Endothelial cell of umbilical vein (primary cell): ENCODE results near the gene ZFP90. TPM values are rescaled to one million over a fixed set of nuclear protein-coding genes. Genes with fewer than 3 reads are reported as not detected.

Experiments used
- BruUV-seq: library from RNA; stranded (reverse); fragments of 400-500 nt; replicated peaks from 2 replicates; lab custom pipeline; 2021; lab: Mats Ljungman, UMichigan
- CTCF ChIA-PET: fragments of 300-600, 350-600 bp; sonication (Branson Sonifier 250); formaldehyde crosslinking; loops from one replicate; lab custom pipeline; 2021; ENCODE audit warnings: antibody characterized with exemption, inconsistent platforms; lab: Charles Lee
- POLR2A ChIA-PET: fragments of 300-600, 350-600 bp; sonication (Branson Sonifier 250); formaldehyde crosslinking; loops from one replicate; lab custom pipeline; 2021; ENCODE audit warnings: antibody characterized with exemption, inconsistent platforms; lab: Charles Lee
- DNase-seq: peaks from one replicate; pipeline ENCODE4 v3.0.0-alpha.2; 2011; ENCODE audit warnings: low read depth, low spot score
- FAIRE-seq: peaks from 2 replicates; lab custom pipeline; 2011; peaks lifted over from hg19 to GRCh38; lab: Jason Lieb, UNC
- H2AFZ ChIP-seq: 2 replicates; pipeline ENCODE4 v1.6.0; 2012; ENCODE audit warnings: low read depth, low read length, control low read depth, inconsistent platforms
- H3K27ac ChIP-seq: 2 replicates; pipeline ENCODE4 v1.5.1; 2011; ENCODE audit warnings: low read depth, mild to moderate bottlenecking, control low read depth, low read length, moderate library complexity; ENCODE audit not compliant: insufficient read depth
- H3K27me3 ChIP-seq, 2 experiments: 2 replicates each; pipeline versions ENCODE4 v1.6.0 to v1.6.1; 2011; ENCODE audit warnings: low read length in 2 of 2, mixed read lengths in 1 of 2; ENCODE audit not compliant: control insufficient read depth in 2 of 2, insufficient read depth in 2 of 2
- H3K36me3 ChIP-seq, 2 experiments: 2 replicates in 1 of 2; 3 replicates in 1 of 2; pipeline ENCODE4 v1.5.1; 2011; ENCODE audit warnings: low read length in 2 of 2, mild to moderate bottlenecking in 1 of 2, moderate library complexity in 1 of 2; ENCODE audit not compliant: control insufficient read depth in 2 of 2, insufficient read depth in 2 of 2; ENCODE audit errors: extremely low read depth in 1 of 2
- H3K4me1 ChIP-seq: 3 replicates; pipeline ENCODE4 v1.5.1; 2011; ENCODE audit warnings: mild to moderate bottlenecking, low read length; ENCODE audit not compliant: control insufficient read depth, insufficient read depth; ENCODE audit errors: extremely low read depth
- H3K4me2 ChIP-seq: 2 replicates; pipeline ENCODE4 v1.6.1; 2011; ENCODE audit warnings: low read length, control low read depth, mixed read lengths; ENCODE audit not compliant: insufficient read depth
- H3K4me3 ChIP-seq, 3 experiments: fragments of 200-600 bp in 1 of 3; sonication (generic), shearing (Covaris generic) in 1 of 3; replicated peaks in 1 of 3; 2 replicates each; pipeline ENCODE4 v1.5.1; 2011 to 2016; ENCODE audit warnings: control low read depth in 3 of 3, low read length in 3 of 3, mild to moderate bottlenecking in 2 of 3, inconsistent platforms in 1 of 3, low read depth in 1 of 3, moderate library complexity in 1 of 3; ENCODE audit not compliant: insufficient read depth in 1 of 3
- H3K79me2 ChIP-seq: 2 replicates; pipeline ENCODE4 v1.6.0; 2012; ENCODE audit warnings: low read length, inconsistent platforms; ENCODE audit not compliant: control insufficient read depth, insufficient read depth
- H3K9ac ChIP-seq: replicated peaks from 2 replicates; pipeline ENCODE3; 2011; ENCODE audit warnings: low read length, control low read depth; ENCODE audit not compliant: insufficient read depth; ENCODE audit errors: extremely low read depth
- H3K9me1 ChIP-seq: replicated peaks from 3 replicates; pipeline ENCODE4 v1.6.0; 2011; ENCODE audit warnings: mild to moderate bottlenecking, low read length; ENCODE audit not compliant: control insufficient read depth, insufficient read depth; ENCODE audit errors: extremely low read depth
- H3K9me3 ChIP-seq: replicated peaks from 2 replicates; pipeline ENCODE4 v1.5.1; 2012; ENCODE audit warnings: low read length, inconsistent platforms; ENCODE audit not compliant: control insufficient read depth, insufficient read depth
- H4K20me1 ChIP-seq: replicated peaks from 2 replicates; pipeline ENCODE3; 2011; ENCODE audit warnings: mild to moderate bottlenecking, low read length; ENCODE audit not compliant: control insufficient read depth, insufficient read depth; ENCODE audit errors: extremely low read depth
- EZH2 ChIP-seq: IDR thresholded peaks from 2 replicates; pipeline ENCODE4 v1.6.1; 2012; ENCODE audit warnings: borderline replicate concordance, low read depth, mild to moderate bottlenecking, moderate library complexity, low read length, inconsistent platforms; ENCODE audit not compliant: severe bottlenecking
- FOS ChIP-seq: IDR thresholded peaks from 2 replicates; pipeline ENCODE4 v1.6.1; 2011; ENCODE audit warnings: mild to moderate bottlenecking, low read length, moderate library complexity, borderline replicate concordance; ENCODE audit not compliant: insufficient read depth
- GATA2 ChIP-seq: IDR thresholded peaks from 2 replicates; pipeline ENCODE4 v1.7.0; 2011; ENCODE audit warnings: low read depth, mild to moderate bottlenecking, moderate library complexity, mixed read lengths, low read length; ENCODE audit not compliant: insufficient read length, insufficient read depth
- JUN ChIP-seq: IDR thresholded peaks from 2 replicates; pipeline ENCODE4 v1.6.1; 2011; ENCODE audit warnings: borderline replicate concordance, low read depth; ENCODE audit not compliant: insufficient read length, insufficient read depth
- MYC ChIP-seq: IDR thresholded peaks from one replicate; pipeline ENCODE4 v1.6.1; 2011; ENCODE audit warnings: mild to moderate bottlenecking, low read depth, low read length
- POLR2A ChIP-seq: IDR thresholded peaks from 2 replicates; pipeline ENCODE4 v1.6.1; 2012; ENCODE audit warnings: low read depth, mild to moderate bottlenecking, control low read depth, low read length
- POLR2AphosphoS5 ChIP-seq: IDR thresholded peaks from 2 replicates; pipeline ENCODE4 v1.6.1; 2012; ENCODE audit warnings: low read depth, mild to moderate bottlenecking, control low read depth, low read length, moderate library complexity; ENCODE audit not compliant: insufficient read depth
- dilution Hi-C: fragments of 300-500 bp; cut with MboI; formaldehyde crosslinking; loops from one replicate; pipeline ENCODE4 v1.15.0; 2019; ENCODE audit warnings: low sequenced_read_pairs; ENCODE audit not compliant: extremely low pct_ligation_motif_present
- intact Hi-C: fragments of 100-400 bp; cut with micrococcal nuclease; formaldehyde crosslinking; loops from one replicate; pipeline ENCODE4 v1.10.0; 2022
- polyA plus RNA-seq, 4 experiments: library from polyadenylated mRNA; depleted of rRNA in 3 of 4; stranded (reverse) in 3 of 4; unstranded in 1 of 4; fragments of >200 nt; gene quantifications; 2 replicates each; pipeline versions ENCODE4 v1.2.1 to v1.2.3, GENCODE V29; 2011 to 2012; ENCODE audit warnings: missing spikeins in 1 of 4
- total RNA-seq: library from RNA; stranded (reverse); gene quantifications from 2 replicates; pipeline ENCODE4 v1.2.3, GENCODE V29; 2021
- TF ChIP-seq, protein P1 (sequence below), 2 donors: IDR thresholded peaks; 1 replicate in 1 of 2; 2 replicates in 1 of 2; pipeline ENCODE4 v1.5.1; 2011; ENCODE audit warnings: low read length in 2 of 2, mild to moderate bottlenecking in 2 of 2, moderate library complexity in 2 of 2, control low read depth in 1 of 2, inconsistent platforms in 1 of 2, low read depth in 1 of 2; ENCODE audit not compliant: insufficient read depth in 1 of 2; ENCODE audit errors: extremely low read depth in 1 of 2
- TF ChIP-seq, protein P2 (sequence below): IDR thresholded peaks from 2 replicates; pipeline ENCODE4 v1.6.1; 2011; ENCODE audit not compliant: insufficient read depth, insufficient read length

The ZFP90 gene
- total and polyA plus RNA-seq, 2 donors (not counting 3 experiments of a cell fraction or from before 2014, with no cell fraction given) = 10.9 to 22.4 TPM

- no peaks in the 10 kb centered on the region for H3K79me2 ChIP-seq
- BruUV-seq = no TSS peak
- H3K27ac ChIP-seq = no peak overlapping the region
- intact Hi-C loops (no loop called here), dilution Hi-C loops (no loop called here)
- FAIRE-seq (no peak), DNase-seq (no peak)
- POLR2A ChIA-PET = no interaction called here
- no peak overlapping the region for H2AFZ ChIP-seq
- no peak overlapping the region for H3K4me3 ChIP-seq
- H3K36me3 ChIP-seq = no peaks in the 10 kb centered on the region
- H3K27me3 ChIP-seq = no peaks in the 10 kb centered on the region
- CTCF ChIA-PET = interaction anchor here (1.3 kb wide), 1 partner anchor 9 kb away, joined by 10 read pairs; no protein-coding TSS in a partner anchor
- no peaks in the 10 kb centered on the region for H3K4me1 ChIP-seq
- no peaks in the 10 kb centered on the region for H4K20me1 ChIP-seq
- TF ChIP-seq, protein P1, sequence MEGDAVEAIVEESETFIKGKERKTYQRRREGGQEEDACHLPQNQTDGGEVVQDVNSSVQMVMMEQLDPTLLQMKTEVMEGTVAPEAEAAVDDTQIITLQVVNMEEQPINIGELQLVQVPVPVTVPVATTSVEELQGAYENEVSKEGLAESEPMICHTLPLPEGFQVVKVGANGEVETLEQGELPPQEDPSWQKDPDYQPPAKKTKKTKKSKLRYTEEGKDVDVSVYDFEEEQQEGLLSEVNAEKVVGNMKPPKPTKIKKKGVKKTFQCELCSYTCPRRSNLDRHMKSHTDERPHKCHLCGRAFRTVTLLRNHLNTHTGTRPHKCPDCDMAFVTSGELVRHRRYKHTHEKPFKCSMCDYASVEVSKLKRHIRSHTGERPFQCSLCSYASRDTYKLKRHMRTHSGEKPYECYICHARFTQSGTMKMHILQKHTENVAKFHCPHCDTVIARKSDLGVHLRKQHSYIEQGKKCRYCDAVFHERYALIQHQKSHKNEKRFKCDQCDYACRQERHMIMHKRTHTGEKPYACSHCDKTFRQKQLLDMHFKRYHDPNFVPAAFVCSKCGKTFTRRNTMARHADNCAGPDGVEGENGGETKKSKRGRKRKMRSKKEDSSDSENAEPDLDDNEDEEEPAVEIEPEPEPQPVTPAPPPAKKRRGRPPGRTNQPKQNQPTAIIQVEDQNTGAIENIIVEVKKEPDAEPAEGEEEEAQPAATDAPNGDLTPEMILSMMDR (IDR thresholded peaks at IDR 0.05; ENCODE audit: extremely low read depth in 1 of 2, insufficient read depth in 1 of 2, low read depth in 1 of 2, low read length in 2 of 2) = no peak
- TF ChIP-seq FOS (no peak), GATA2 (no peak), MYC (no peak), EZH2 (no peak), POLR2A (no peak), JUN (no peak), POLR2AphosphoS5 (no peak)
- TF ChIP-seq, protein P2, sequence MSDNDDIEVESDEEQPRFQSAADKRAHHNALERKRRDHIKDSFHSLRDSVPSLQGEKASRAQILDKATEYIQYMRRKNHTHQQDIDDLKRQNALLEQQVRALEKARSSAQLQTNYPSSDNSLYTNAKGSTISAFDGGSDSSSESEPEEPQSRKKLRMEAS = no peak
- no peak overlapping the region for H3K4me2 ChIP-seq
- H3K9me3 ChIP-seq = no peaks in the 10 kb centered on the region
- no peaks in the 10 kb centered on the region for H3K9me1 ChIP-seq
- no peak overlapping the region for H3K9ac ChIP-seq
These were observed 60.5 kb downstream of the ZFP90 start for GRCh38 chr16:68599586-68599985.
